Measurements from ENCODE around the gene TDRD6.

DNA sequence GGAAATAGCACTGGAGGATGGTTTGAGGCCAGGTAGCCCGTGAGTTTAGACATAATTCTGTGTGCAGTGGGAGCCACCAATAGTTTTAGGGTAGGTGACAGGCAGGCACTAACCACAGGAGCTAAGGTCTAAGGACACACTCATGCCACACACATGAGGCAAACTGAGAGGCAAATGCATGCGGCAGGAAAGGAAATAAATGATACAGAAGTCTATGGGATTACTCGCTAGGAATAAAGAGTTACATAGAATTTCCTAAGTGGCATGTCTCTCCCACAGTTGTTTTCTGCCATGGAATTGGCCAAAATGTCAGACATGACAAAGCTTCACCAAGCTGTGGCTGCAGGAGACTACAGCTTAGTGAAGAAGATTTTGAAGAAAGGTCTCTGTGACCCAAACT is 64.0 kb downstream of the TDRD6 start:
- no peak for TF ChIP-seq POLR2A (IDR thresholded peaks at IDR 0.05)
- TF ChIP-seq, protein P1, sequence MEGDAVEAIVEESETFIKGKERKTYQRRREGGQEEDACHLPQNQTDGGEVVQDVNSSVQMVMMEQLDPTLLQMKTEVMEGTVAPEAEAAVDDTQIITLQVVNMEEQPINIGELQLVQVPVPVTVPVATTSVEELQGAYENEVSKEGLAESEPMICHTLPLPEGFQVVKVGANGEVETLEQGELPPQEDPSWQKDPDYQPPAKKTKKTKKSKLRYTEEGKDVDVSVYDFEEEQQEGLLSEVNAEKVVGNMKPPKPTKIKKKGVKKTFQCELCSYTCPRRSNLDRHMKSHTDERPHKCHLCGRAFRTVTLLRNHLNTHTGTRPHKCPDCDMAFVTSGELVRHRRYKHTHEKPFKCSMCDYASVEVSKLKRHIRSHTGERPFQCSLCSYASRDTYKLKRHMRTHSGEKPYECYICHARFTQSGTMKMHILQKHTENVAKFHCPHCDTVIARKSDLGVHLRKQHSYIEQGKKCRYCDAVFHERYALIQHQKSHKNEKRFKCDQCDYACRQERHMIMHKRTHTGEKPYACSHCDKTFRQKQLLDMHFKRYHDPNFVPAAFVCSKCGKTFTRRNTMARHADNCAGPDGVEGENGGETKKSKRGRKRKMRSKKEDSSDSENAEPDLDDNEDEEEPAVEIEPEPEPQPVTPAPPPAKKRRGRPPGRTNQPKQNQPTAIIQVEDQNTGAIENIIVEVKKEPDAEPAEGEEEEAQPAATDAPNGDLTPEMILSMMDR (IDR thresholded peaks at IDR 0.05): no peak
- TF ChIP-seq POLR2AphosphoS5 (IDR thresholded peaks at IDR 0.05): no peak

Data from suprapubic skin (tissue), 4 donors.